ENCODE results near the gene B4GALNT4.

- TF ChIP-seq CTCF (IDR thresholded peaks at IDR 0.05) (no peak), POLR2A (IDR thresholded peaks at IDR 0.05) (no peak)
Measured at GRCh38 chr11:375065-376025, 6.0 kb downstream of the B4GALNT4 start.

Data from uterus (tissue), 2 donors.